K562 (cell line): ENCODE results near the gene EVI5. TPM values are rescaled to one million over a fixed set of nuclear protein-coding genes. Genes with fewer than 3 reads are reported as not detected.

Source experiments
- ATAC-seq: fragments of 200-7000 bp; cut with Tn5 transposase; 3 replicates; pipeline ENCODE4 v1.9.1; 2020; ENCODE audit warnings: moderate library complexity
- BruUV-seq: library from RNA; stranded (reverse); fragments of 400-500 nt; replicated peaks from 2 replicates; lab custom pipeline; 2021; lab: Mats Ljungman, UMichigan
- CTCF ChIA-PET: fragments of 300-600 bp; formaldehyde crosslinking; extraction: SDS; loops from one replicate; lab custom pipeline; 2021; ENCODE audit warnings: low intra/inter-chr PET ratio; lab: Yijun Ruan, JAX
- POLR2A ChIA-PET: fragments of 300-600, 350-650 bp; sonication (Branson Sonifier 250); formaldehyde crosslinking; extraction: SDS; loops from one replicate; lab custom pipeline; 2021; ENCODE audit warnings: antibody characterized with exemption, inconsistent platforms; lab: Yijun Ruan, JAX
- DNase-seq, 4 experiments: peaks; one replicate each; pipeline versions ENCODE4 v3.0.0 to v3.0.0-alpha.2; 2011 to 2018; ENCODE audit warnings: low spot score in 3 of 4, mixed read lengths in 3 of 4; ENCODE audit errors: extremely low read depth in 1 of 4
- FAIRE-seq: peaks from 2 replicates; lab custom pipeline; 2011; peaks lifted over from hg19 to GRCh38; lab: Jason Lieb, UNC
- H2AFZ ChIP-seq: 2 replicates; pipeline ENCODE4 v1.6.0; 2011; ENCODE audit warnings: low read depth, low read length, control low read depth, inconsistent platforms
- H3K27ac ChIP-seq: fragments of 200-600 bp; 3 replicates; pipeline ENCODE4 v1.8.0; 2011; ENCODE audit warnings: low read depth, mild to moderate bottlenecking, control low read depth, inconsistent platforms, low read length, moderate library complexity, mixed read lengths; ENCODE audit errors: extremely low read depth
- H3K27me3 ChIP-seq, 2 experiments: fragments of 300-600 bp in 1 of 2; 2 replicates in 1 of 2; 3 replicates in 1 of 2; pipeline versions ENCODE4 v1.6.0 to v1.8.0; 2011; ENCODE audit warnings: inconsistent platforms in 2 of 2, low read length in 2 of 2, mild to moderate bottlenecking in 1 of 2, mixed read lengths in 1 of 2, moderate library complexity in 1 of 2; ENCODE audit not compliant: control insufficient read depth in 2 of 2, insufficient read depth in 2 of 2
- H3K36me3 ChIP-seq: fragments of 300-600 bp; 3 replicates; pipeline ENCODE4 v1.8.0; 2011; ENCODE audit warnings: mild to moderate bottlenecking, low read length, inconsistent platforms; ENCODE audit not compliant: control insufficient read depth, insufficient read depth
- H3K4me1 ChIP-seq, 2 experiments: fragments of 200-600 bp in 1 of 2; replicated peaks in 1 of 2; 2 replicates in 1 of 2; 3 replicates in 1 of 2; pipeline versions ENCODE4 v1.5.1 to v1.8.0; 2011; ENCODE audit warnings: inconsistent platforms in 2 of 2, low read length in 2 of 2, mild to moderate bottlenecking in 1 of 2, mixed read lengths in 1 of 2, moderate library complexity in 1 of 2; ENCODE audit not compliant: control insufficient read depth in 2 of 2, insufficient read depth in 2 of 2
- H3K4me2 ChIP-seq: 2 replicates; pipeline ENCODE4 v1.6.1; 2011; ENCODE audit warnings: low read length, control low read depth, inconsistent platforms, mixed read lengths; ENCODE audit not compliant: insufficient read depth
- H3K4me3 ChIP-seq: fragments of 200-600 bp; sonication (generic), shearing (Covaris generic); 2 replicates; pipeline ENCODE4 v1.5.1; 2016; ENCODE audit warnings: control low read depth, inconsistent platforms
- H3K79me2 ChIP-seq: fragments of 200-600 bp; 3 replicates; pipeline ENCODE4 v1.8.0; 2011; ENCODE audit warnings: low read length, inconsistent platforms; ENCODE audit not compliant: control insufficient read depth, insufficient read depth
- H3K9ac ChIP-seq, 2 experiments: 2 replicates each; pipeline versions ENCODE4 v1.6.0 to v1.6.1; 2011; ENCODE audit warnings: low read depth in 2 of 2, low read length in 2 of 2, control low read depth in 1 of 2, inconsistent platforms in 1 of 2, mild to moderate bottlenecking in 1 of 2, mixed read lengths in 1 of 2; ENCODE audit not compliant: insufficient read depth in 1 of 2
- H3K9me1 ChIP-seq: one replicate; pipeline ENCODE4 v1.6.0; 2011; ENCODE audit warnings: inconsistent platforms, mild to moderate bottlenecking, low read length, moderate library complexity; ENCODE audit not compliant: control insufficient read depth, insufficient read depth
- H3K9me3 ChIP-seq: replicated peaks from 2 replicates; pipeline ENCODE4 v1.5.1; 2011; ENCODE audit warnings: low read depth, low read length, inconsistent platforms; ENCODE audit not compliant: control insufficient read depth, insufficient read depth
- H4K20me1 ChIP-seq: replicated peaks from 2 replicates; pipeline ENCODE4 v1.6.1; 2011; ENCODE audit warnings: low read length, inconsistent platforms, mixed read lengths; ENCODE audit not compliant: control insufficient read depth, insufficient read depth
- BRF2 ChIP-seq: IDR thresholded peaks from 3 replicates; pipeline ENCODE4 v1.6.1; 2011; ENCODE audit warnings: borderline replicate concordance, mild to moderate bottlenecking; ENCODE audit not compliant: insufficient read length, insufficient read depth
- NRF1 ChIP-seq, 2 experiments: fragments of 450-650 bp; IDR thresholded peaks in 1 of 2; conservative IDR thresholded peaks in 1 of 2; 2 replicates each; pipeline ENCODE4 v1.6.1; 2014; ENCODE audit warnings: mild to moderate bottlenecking in 2 of 2
- TARDBP ChIP-seq: fragments of 450-650 bp; IDR thresholded peaks from 2 replicates; pipeline ENCODE4 v1.6.1; 2016
- XRCC5 ChIP-seq: fragments of 200-400 bp; formaldehyde crosslinking; IDR thresholded peaks from 2 replicates; pipeline ENCODE4 v1.6.1; 2017; ENCODE audit warnings: low read depth, mild to moderate bottlenecking, low read length
- WGBS: fragments of 100-300 bp; shearing (Covaris generic); methylation state at CpG from one replicate; pipeline ENCODE4 v1.1.6; 2016; ENCODE audit warnings: low coverage, mixed read lengths; ENCODE audit not compliant: insufficient coverage; ENCODE audit errors: missing lambda C conversion rate; 5-methylcytosine and 5-hydroxymethylcytosine counted together
- in situ Hi-C: fragments of 300-500 bp; cut with MboI; formaldehyde crosslinking; loops from 4 replicates; pipeline ENCODE4 v1.15.0; 2018; ENCODE audit warnings: inconsistent platforms, mixed read lengths
- intact Hi-C: fragments of 100-400 bp; cut with micrococcal nuclease; formaldehyde crosslinking; loops from 2 replicates; pipeline ENCODE4 v1.14.2; 2022
- polyA plus RNA-seq, 8 experiments: library from polyadenylated mRNA; depleted of rRNA in 4 of 8; stranded (reverse) in 5 of 8; unstranded in 3 of 8; fragments of >200 nt; fragmentation: Nextera tagmentation in 2 of 8; fragmentation: Illumina TruSeq in 1 of 8; extraction: Ambion mirVana in 2 of 8; extraction: Trizol in 1 of 8; gene quantifications; 2 replicates each; pipeline versions ENCODE4 v1.2.1 to v1.2.3, GENCODE V29; 2011 to 2014; ENCODE audit warnings: inconsistent platforms in 1 of 8, missing spikeins in 1 of 8
- total RNA-seq, 7 experiments: library from RNA; depleted of rRNA in 6 of 7; stranded (reverse); fragments of >200 nt in 6 of 7; fragmentation: Illumina TruSeq in 2 of 7; extraction: Trizol in 2 of 7; gene quantifications; 2 replicates each; pipeline versions ENCODE4 v1.2.1 to v1.2.3, GENCODE V29; 2011 to 2021; ENCODE audit warnings: low replicate concordance in 1 of 7

EVI5 gene
- total and polyA plus RNA-seq, 9 of the 15 experiments (the other 6 are each of a cell fraction or from before 2014, with no cell fraction given), result 1.7 to 50.1 (median 13.7) TPM

GRCh38 chr1:92743221-92743620 is 41.7 kb downstream of the EVI5 start:
- intact Hi-C loops (no loop called here), in situ Hi-C loops (no loop called here)
- 88% methylated on average over 7 of the region's 8 CpGs for WGBS
- Histone ChIP-seq H3K4me2 (no peak overlapping the region), H4K20me1 (no peaks in the 10 kb centered on the region; the same call in 1 of the 2 replicates), H3K9me1 (no peaks in the 10 kb centered on the region), H3K27ac (no peak overlapping the region), H3K36me3 (no peaks in the 10 kb centered on the region), H3K27me3 (no peaks in the 10 kb centered on the region), H3K79me2 (peaks cover 9% of the 10 kb centered on the region), H3K9me3 (no peaks in the 10 kb centered on the region), H3K9ac (no peak overlapping the region)
- FAIRE-seq (no peak), DNase-seq (no peak), ATAC-seq (no peak)
- POLR2A ChIA-PET, result no interaction called here
- CTCF ChIA-PET, result no interaction called here
- BruUV-seq, result no TSS peak
- TF ChIP-seq BRF2, result no peak
- TF ChIP-seq XRCC5, result no peak
- no peak for TF ChIP-seq NRF1 (conservative IDR thresholded peaks at IDR 0.05 in 1 of 2, IDR thresholded peaks at IDR 0.05 in 1 of 2)
- TF ChIP-seq TARDBP, result no peak
- TF ChIP-seq, all 486 proteins: peak for 0
- Histone ChIP-seq H2AFZ (no peak overlapping the region), H3K4me1 (peaks cover 0 to 5% of the 10 kb centered on the region in 2 experiments; a peak in 2 of 5 replicates), H3K4me3 (no peak overlapping the region)
